ENCODE measurements around the gene REC8.

REC8 gene

GRCh38 chr14:24204163-24205146 is 32.6 kb downstream of the REC8 start:
- H3K4me3 ChIP-seq (ENCODE audit: low read depth, low read length), result no peak overlapping the region
- no peak for DNase-seq (ENCODE audit: low read depth)
- no peak for TF ChIP-seq CTCF (IDR thresholded peaks at IDR 0.05; ENCODE audit: control insufficient read depth, extremely low read depth, insufficient read depth)

GRCh38 chr14:24206260-24207103 is 34.6 kb downstream of the REC8 start:
- no peak for DNase-seq (ENCODE audit: low read depth)
- TF ChIP-seq CTCF (IDR thresholded peaks at IDR 0.05; ENCODE audit: control insufficient read depth, extremely low read depth, insufficient read depth), result no peak
- H3K4me3 ChIP-seq (ENCODE audit: low read depth, low read length), result no peak overlapping the region

- no peak for TF ChIP-seq CTCF (IDR thresholded peaks at IDR 0.05; ENCODE audit: control insufficient read depth, extremely low read depth, insufficient read depth)
- H3K4me3 ChIP-seq (ENCODE audit: low read depth, low read length), result no peak overlapping the region
- no peak for DNase-seq (ENCODE audit: low read depth)
These were observed 35.2 kb downstream of the REC8 start for GRCh38 chr14:24207104-24207551.

GRCh38 chr14:24207625-24208024 is 35.7 kb downstream of the REC8 start:
- no peak for DNase-seq (ENCODE audit: low read depth)
- no peak for TF ChIP-seq CTCF (IDR thresholded peaks at IDR 0.05; ENCODE audit: control insufficient read depth, extremely low read depth, insufficient read depth)
- H3K4me3 ChIP-seq (ENCODE audit: low read depth, low read length), result no peak overlapping the region

GRCh38 chr14:24211311-24211710 is 39.4 kb downstream of the REC8 start:
- H3K4me3 ChIP-seq (ENCODE audit: low read depth, low read length), result no peak overlapping the region
- no peak for DNase-seq (ENCODE audit: low read depth)
- TF ChIP-seq CTCF (IDR thresholded peaks at IDR 0.05; ENCODE audit: control insufficient read depth, extremely low read depth, insufficient read depth), result no peak

- TF ChIP-seq CTCF (IDR thresholded peaks at IDR 0.05; ENCODE audit: control insufficient read depth, extremely low read depth, insufficient read depth), result no peak
- peak; percentile 74 for DNase-seq (ENCODE audit: low read depth)
- peak within 1 kb of the TSS; percentile 64 for H3K4me3 ChIP-seq (ENCODE audit: low read depth, low read length)
These were observed 41.3 kb downstream of the REC8 start, which contains the start of gene CHMP4A for GRCh38 chr14:24212924-24213865. Gene CHMP4A (minus strand): TSS chr14:24213488. CDS start chr14:24213439, 49 bp downstream.
